HepG2 (cell line): Measurements from ENCODE around the gene CSTF3. TPM values are rescaled to one million over a fixed set of nuclear protein-coding genes. Genes with fewer than 3 reads are reported as not detected.

ENCODE experiments used
- ATAD3A ChIP-seq: sonication (generic); formaldehyde crosslinking; IDR thresholded peaks from 2 replicates; pipeline ENCODE4 v1.4.0; 2020; ENCODE audit warnings: missing genetic modification reagents
- CBX5 ChIP-seq: sonication (generic); formaldehyde crosslinking; IDR thresholded peaks from 2 replicates; pipeline ENCODE4 v1.4.0; 2020; ENCODE audit warnings: missing genetic modification reagents, borderline replicate concordance
- CSRNP1 ChIP-seq: sonication (generic); formaldehyde crosslinking; IDR thresholded peaks from 2 replicates; pipeline ENCODE4 v1.8.1; 2023; ENCODE audit warnings: mild to moderate bottlenecking, missing genetic modification reagents
- EHMT2 ChIP-seq: fragments of 200-600 bp; sonication (generic); IDR thresholded peaks from 2 replicates; pipeline ENCODE4 v1.7.0; 2017; ENCODE audit warnings: antibody characterized with exemption, low read depth, low read length, borderline replicate concordance
- HMGXB4 ChIP-seq, 2 experiments: sonication (generic) in 1 of 2; formaldehyde crosslinking in 1 of 2; IDR thresholded peaks; 2 replicates each; pipeline versions ENCODE4 v1.4.0 to v1.6.1; 2018 to 2020; ENCODE audit warnings: missing genetic modification reagents in 2 of 2, borderline replicate concordance in 1 of 2, low read depth in 1 of 2, mild to moderate bottlenecking in 1 of 2, missing biosample characterization in 1 of 2
- MYPOP ChIP-seq: sonication (generic); formaldehyde crosslinking; IDR thresholded peaks from 2 replicates; pipeline ENCODE4 v1.8.1; 2023; ENCODE audit warnings: mild to moderate bottlenecking, moderate library complexity, missing genetic modification reagents
- NR0B2 ChIP-seq: sonication (generic); formaldehyde crosslinking; IDR thresholded peaks from 2 replicates; pipeline ENCODE4 v1.4.0; 2020; ENCODE audit warnings: mild to moderate bottlenecking, missing genetic modification reagents
- SKIL ChIP-seq: sonication (generic); formaldehyde crosslinking; IDR thresholded peaks from 2 replicates; pipeline ENCODE4 v1.8.0; 2022; ENCODE audit warnings: missing genetic modification reagents, mild to moderate bottlenecking, moderate library complexity, borderline replicate concordance
- SNAPC5 ChIP-seq: sonication (generic); formaldehyde crosslinking; IDR thresholded peaks from 2 replicates; pipeline ENCODE4 v1.8.1; 2023; ENCODE audit warnings: mild to moderate bottlenecking, missing genetic modification reagents, borderline replicate concordance
- USF2 ChIP-seq, 2 experiments: sonication (generic) in 1 of 2; formaldehyde crosslinking in 1 of 2; IDR thresholded peaks; 2 replicates each; pipeline versions ENCODE4 v1.5.1 to v1.6.1; 2011 to 2020; ENCODE audit warnings: borderline replicate concordance in 1 of 2, low read depth in 1 of 2, low read length in 1 of 2, mild to moderate bottlenecking in 1 of 2, missing genetic modification reagents in 1 of 2, moderate library complexity in 1 of 2
- ZMYM4 ChIP-seq: sonication (generic); formaldehyde crosslinking; IDR thresholded peaks from 2 replicates; pipeline ENCODE4 v1.8.1; 2023; ENCODE audit warnings: mild to moderate bottlenecking, missing genetic modification reagents
- ZNF225 ChIP-seq: sonication (generic); formaldehyde crosslinking; IDR thresholded peaks from 2 replicates; pipeline ENCODE4 v1.4.0; 2020; ENCODE audit warnings: mild to moderate bottlenecking, missing genetic modification reagents
- ZNF264 ChIP-seq: sonication (generic); formaldehyde crosslinking; IDR thresholded peaks from 2 replicates; pipeline ENCODE4 v1.4.0; 2020; ENCODE audit warnings: missing genetic modification reagents
- ZNF747 ChIP-seq: sonication (generic); formaldehyde crosslinking; IDR thresholded peaks from 2 replicates; pipeline ENCODE4 v1.8.1; 2023; ENCODE audit warnings: missing genetic modification reagents, mild to moderate bottlenecking, borderline replicate concordance
- ZNF75D ChIP-seq: sonication (generic); formaldehyde crosslinking; IDR thresholded peaks from 2 replicates; pipeline ENCODE4 v1.8.1; 2023; ENCODE audit warnings: missing genetic modification reagents, mild to moderate bottlenecking, borderline replicate concordance
- ZNF879 ChIP-seq: sonication (generic); formaldehyde crosslinking; IDR thresholded peaks from 2 replicates; pipeline ENCODE4 v1.8.1; 2023; ENCODE audit warnings: missing genetic modification reagents
- ZSCAN22 ChIP-seq: sonication (generic); formaldehyde crosslinking; IDR thresholded peaks from 2 replicates; pipeline ENCODE4 v1.4.0; 2020; ENCODE audit warnings: mild to moderate bottlenecking, missing genetic modification reagents
- polyA plus RNA-seq, 8 experiments: library from polyadenylated mRNA; depleted of rRNA in 3 of 8; stranded (reverse) in 7 of 8; unstranded in 1 of 8; fragments of >200 nt; fragmentation: Illumina TruSeq in 4 of 8; extraction: Trizol in 4 of 8; gene quantifications; 2 replicates each; pipeline versions ENCODE4 v1.2.1 to v1.2.3, GENCODE V29; 2011 to 2016; ENCODE audit warnings: low read depth in 4 of 8, missing spikeins in 1 of 8, mixed read lengths in 1 of 8; ENCODE audit not compliant: insufficient read depth in 1 of 8
- total RNA-seq, 5 experiments: library from RNA; depleted of rRNA; stranded (reverse); fragments of >200 nt; fragmentation: Illumina TruSeq; extraction: Trizol; gene quantifications; 2 replicates each; pipeline ENCODE4 v1.2.3, GENCODE V29; 2016; ENCODE audit warnings: low read depth in 1 of 5

Gene CSTF3
- total and polyA plus RNA-seq, 2 of the 13 experiments (the other 11 are each of a cell fraction or from before 2014, with no cell fraction given): 21.5 to 43.6 TPM

- TF ChIP-seq SKIL (CRISPR knock-in tag) (0 out of 2 replicates have a peak, but pooled peaks have one; percentile 28), ZSCAN22 (CRISPR knock-in tag) (peak; percentile 46; the same call in 1 of the 2 replicates), HMGXB4 (CRISPR knock-in tag; IDR thresholded peaks at IDR 0.05; ENCODE audit: borderline replicate concordance in 1 of 2, low read depth in 1 of 2) (peak; percentile 57 to 91), ZMYM4 (CRISPR knock-in tag) (peak; percentile 28), ZNF75D (no peak), ATAD3A (no peak), NR0B2 (CRISPR knock-in tag) (peak; percentile 39; the same call in 1 of the 2 replicates), USF2 (IDR thresholded peaks at IDR 0.05; ENCODE audit: low read depth, low read length) (no peak), USF2 (CRISPR knock-in tag; IDR thresholded peaks at IDR 0.05; ENCODE audit: borderline replicate concordance) (no peak), SNAPC5 (peak; percentile 71; the same call in 1 of the 2 replicates), ZNF225 (CRISPR knock-in tag) (peak; percentile 51; the same call in 1 of the 2 replicates), ZNF879 (no peak), EHMT2 (no peak), ZNF747 (CRISPR knock-in tag) (peak; percentile 35; the same call in 1 of the 2 replicates), CBX5 (CRISPR knock-in tag) (no peak), CSRNP1 (CRISPR knock-in tag) (no peak), ZNF264 (CRISPR knock-in tag) (peak; percentile 13; the same call in 1 of the 2 replicates), MYPOP (CRISPR knock-in tag) (no peak)
Measured at GRCh38 chr11:33039274-33040032, 121.8 kb downstream of the CSTF3 start, which contains the start of gene TCP11L1 (continued).
